ENCODE data around the gene SNRPE. TPM values are rescaled to one million over a fixed set of nuclear protein-coding genes. Genes with fewer than 3 reads are reported as not detected.
"Not testable (repeated sequence)": the region's sequence is repeated elsewhere in the genome, so short reads cannot be mapped to it uniquely, and the experiment has no call there.

The SNRPE gene
- total RNA-seq, 1 donor from 2014 or later = 430 TPM

DNA sequence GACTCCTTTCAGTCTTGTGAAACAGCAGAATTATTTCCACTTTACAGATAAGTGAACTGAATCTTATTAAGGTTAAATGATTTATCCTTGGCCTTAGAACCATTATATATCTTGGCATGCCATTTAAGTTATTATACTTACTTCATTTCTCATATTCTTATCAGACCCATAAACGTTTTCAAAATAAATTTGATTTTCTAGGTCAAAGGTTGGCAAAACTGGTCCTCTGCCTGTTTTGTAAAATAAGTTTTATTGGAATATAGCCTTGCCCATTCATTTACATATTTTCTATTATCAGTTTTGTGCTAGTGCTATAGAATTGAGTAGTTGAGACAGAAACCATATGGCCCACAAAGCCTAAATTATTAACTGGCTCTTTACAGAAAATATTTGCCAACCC, 32.9 kb upstream of the SNRPE start:
- Mint-ChIP-seq H3K27me3 (ENCODE audit: insufficient read depth, low read depth) (no peaks in the 10 kb centered on the region), H3K27ac (no peak overlapping the region), H3K4me3 (no peak overlapping the region), H3K36me3 (peaks cover 39% of the 10 kb centered on the region), H3K9me3 (no peaks in the 10 kb centered on the region), H3K4me1 (no peaks in the 10 kb centered on the region)
- Histone ChIP-seq H3K27ac (no peak overlapping the region), H3K27me3 (no peaks in the 10 kb centered on the region), H2AFZ (replicated peaks) (no peak overlapping the region), H3K9me3 (ENCODE audit: low read depth) (no peaks in the 10 kb centered on the region), H3K9ac (no peak overlapping the region), H3K36me3 (peaks cover 27% of the 10 kb centered on the region), H3F3A (ENCODE audit: low read depth) (peaks cover 2% of the 10 kb centered on the region), H3K4me1 (no peaks in the 10 kb centered on the region), H3K4me2 (no peak overlapping the region), H3K79me2 (ENCODE audit: low read depth) (peaks cover 33% of the 10 kb centered on the region), H3K4me3 (no peak overlapping the region), H4K20me1 (ENCODE audit: low read depth) (peaks cover 6% of the 10 kb centered on the region)
- DNase-seq (ENCODE audit: low spot score) = no peak
- TF ChIP-seq EZH2 (IDR thresholded peaks at IDR 0.05) = no peak
- TF ChIP-seq, protein P1, sequence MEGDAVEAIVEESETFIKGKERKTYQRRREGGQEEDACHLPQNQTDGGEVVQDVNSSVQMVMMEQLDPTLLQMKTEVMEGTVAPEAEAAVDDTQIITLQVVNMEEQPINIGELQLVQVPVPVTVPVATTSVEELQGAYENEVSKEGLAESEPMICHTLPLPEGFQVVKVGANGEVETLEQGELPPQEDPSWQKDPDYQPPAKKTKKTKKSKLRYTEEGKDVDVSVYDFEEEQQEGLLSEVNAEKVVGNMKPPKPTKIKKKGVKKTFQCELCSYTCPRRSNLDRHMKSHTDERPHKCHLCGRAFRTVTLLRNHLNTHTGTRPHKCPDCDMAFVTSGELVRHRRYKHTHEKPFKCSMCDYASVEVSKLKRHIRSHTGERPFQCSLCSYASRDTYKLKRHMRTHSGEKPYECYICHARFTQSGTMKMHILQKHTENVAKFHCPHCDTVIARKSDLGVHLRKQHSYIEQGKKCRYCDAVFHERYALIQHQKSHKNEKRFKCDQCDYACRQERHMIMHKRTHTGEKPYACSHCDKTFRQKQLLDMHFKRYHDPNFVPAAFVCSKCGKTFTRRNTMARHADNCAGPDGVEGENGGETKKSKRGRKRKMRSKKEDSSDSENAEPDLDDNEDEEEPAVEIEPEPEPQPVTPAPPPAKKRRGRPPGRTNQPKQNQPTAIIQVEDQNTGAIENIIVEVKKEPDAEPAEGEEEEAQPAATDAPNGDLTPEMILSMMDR (IDR thresholded peaks at IDR 0.05) = no peak

DNA sequence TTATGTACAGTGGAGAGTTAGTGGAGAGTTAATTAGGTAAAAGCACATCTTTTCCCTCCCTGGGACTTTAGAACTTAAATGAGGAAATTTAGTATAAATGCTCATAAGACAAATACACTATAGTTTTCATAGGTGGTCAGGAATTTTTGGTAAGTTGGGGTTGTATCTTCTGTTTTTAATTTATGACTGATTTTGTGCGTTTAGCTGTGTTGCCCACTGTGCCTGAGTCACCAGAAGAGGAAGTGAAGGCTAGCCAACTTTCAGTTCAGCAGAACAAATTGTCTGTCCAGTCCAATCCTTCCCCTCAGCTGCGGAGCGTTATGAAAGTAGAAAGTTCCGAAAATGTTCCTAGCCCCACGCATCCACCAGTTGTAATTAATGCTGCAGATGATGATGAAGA, 32.2 kb upstream of the SNRPE start:
- H3K27me3 Mint-ChIP-seq (ENCODE audit: insufficient read depth, low read depth); H3K4me3 ChIP-seq; H3F3A ChIP-seq (ENCODE audit: low read depth); H3K9me3 ChIP-seq (ENCODE audit: low read depth); H2AFZ ChIP-seq (replicated peaks); H3K4me3 Mint-ChIP-seq; H3K27ac Mint-ChIP-seq; H3K9ac ChIP-seq; H3K4me2 ChIP-seq; H3K9me3 Mint-ChIP-seq; H3K27ac ChIP-seq; H3K4me1 Mint-ChIP-seq; DNase-seq (ENCODE audit: low spot score); H3K4me1 ChIP-seq; H3K27me3 ChIP-seq; H4K20me1 ChIP-seq (ENCODE audit: low read depth): not testable (repeated sequence)
- Histone ChIP-seq H3K36me3 (peaks cover 27% of the 10 kb centered on the region), H3K79me2 (ENCODE audit: low read depth) (peaks cover 28% of the 10 kb centered on the region)
- H3K36me3 Mint-ChIP-seq = peaks cover 41% of the 10 kb centered on the region

DNA sequence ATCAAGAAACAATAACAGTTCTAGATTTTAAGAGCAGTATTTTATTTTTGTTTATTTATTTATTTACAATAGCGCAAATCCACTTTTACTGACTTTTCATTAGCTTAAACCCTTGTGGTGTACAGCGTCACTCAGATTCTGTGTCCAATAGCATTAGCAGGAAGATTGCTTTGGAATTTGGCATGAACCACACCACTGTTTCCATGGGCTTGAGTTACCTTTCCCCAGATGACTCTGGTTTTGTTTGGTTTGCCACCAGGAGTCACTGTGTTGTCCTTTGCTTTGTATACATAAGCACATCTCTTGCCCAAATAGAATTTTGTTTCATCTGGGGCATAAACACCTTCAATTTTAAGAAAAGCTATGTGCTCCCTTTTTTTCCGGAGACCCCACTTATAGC, 25.9 kb upstream of the SNRPE start:
- H3K4me1 Mint-ChIP-seq = no peaks in the 10 kb centered on the region
- no peak overlapping the region for H3K4me3 Mint-ChIP-seq
- peaks cover 2% of the 10 kb centered on the region for H3K27me3 Mint-ChIP-seq (ENCODE audit: insufficient read depth, low read depth)
- no peak for DNase-seq (ENCODE audit: low spot score)
- H3K9me3 Mint-ChIP-seq = peaks cover 2% of the 10 kb centered on the region
- H3F3A ChIP-seq (ENCODE audit: low read depth) = no peaks in the 10 kb centered on the region
- no peak overlapping the region for H2AFZ ChIP-seq (replicated peaks)
- H3K36me3 Mint-ChIP-seq = peaks cover 44% of the 10 kb centered on the region
- H3K36me3 ChIP-seq = peaks cover 48% of the 10 kb centered on the region
- no peak overlapping the region for H3K27ac ChIP-seq
- peaks cover under 1% of the 10 kb centered on the region for H3K9me3 ChIP-seq (ENCODE audit: low read depth)
- no peak overlapping the region for H3K9ac ChIP-seq
- no peaks in the 10 kb centered on the region for H3K79me2 ChIP-seq (ENCODE audit: low read depth)
- no peaks in the 10 kb centered on the region for H3K27me3 ChIP-seq
- H4K20me1 ChIP-seq (ENCODE audit: low read depth) = no peaks in the 10 kb centered on the region
- H3K27ac Mint-ChIP-seq = no peak overlapping the region
- no peak overlapping the region for H3K4me2 ChIP-seq
- TF ChIP-seq, protein P1 (IDR thresholded peaks at IDR 0.05) = no peak
- TF ChIP-seq EZH2phosphoT487 (IDR thresholded peaks at IDR 0.05) (no peak), EZH2 (IDR thresholded peaks at IDR 0.05) (no peak)
- H3K4me3 ChIP-seq = no peak overlapping the region
- no peaks in the 10 kb centered on the region for H3K4me1 ChIP-seq

DNA sequence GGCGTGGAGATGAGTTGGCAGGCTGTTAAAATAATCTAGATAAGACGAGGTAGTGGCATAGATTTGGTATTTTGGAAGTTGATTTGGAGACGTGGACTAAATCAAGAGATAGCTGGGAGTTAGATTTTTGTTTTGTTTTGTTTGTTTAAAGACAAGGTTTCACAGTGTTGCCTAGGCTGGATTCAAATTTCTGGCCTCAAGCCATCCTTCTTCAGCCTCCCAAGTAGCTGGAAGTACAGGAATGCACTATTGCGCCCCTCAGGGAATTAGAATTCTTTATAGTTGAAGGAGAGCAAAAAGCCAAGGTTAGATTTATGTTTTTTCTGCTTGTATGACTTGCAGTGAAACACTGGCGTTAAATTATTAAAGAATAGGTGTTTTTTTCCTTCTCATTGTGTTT, 22.3 kb upstream of the SNRPE start:
- Histone ChIP-seq H3K4me3 (no peak overlapping the region), H3K79me2 (ENCODE audit: low read depth) (peaks cover 4% of the 10 kb centered on the region), H2AFZ (replicated peaks) (no peak overlapping the region), H4K20me1 (ENCODE audit: low read depth) (no peaks in the 10 kb centered on the region), H3K9me3 (ENCODE audit: low read depth) (peaks cover 5% of the 10 kb centered on the region), H3K4me1 (no peaks in the 10 kb centered on the region), H3K27me3 (no peaks in the 10 kb centered on the region), H3K9ac (no peak overlapping the region), H3F3A (ENCODE audit: low read depth) (no peaks in the 10 kb centered on the region), H3K36me3 (peaks cover 55% of the 10 kb centered on the region), H3K4me2 (no peak overlapping the region), H3K27ac (no peak overlapping the region)
- H3K27me3 Mint-ChIP-seq (ENCODE audit: insufficient read depth, low read depth) = peaks cover 2% of the 10 kb centered on the region
- H3K4me1 Mint-ChIP-seq = no peaks in the 10 kb centered on the region
- TF ChIP-seq, protein P1 (IDR thresholded peaks at IDR 0.05) = no peak
- TF ChIP-seq EZH2phosphoT487 (IDR thresholded peaks at IDR 0.05) (no peak), EZH2 (IDR thresholded peaks at IDR 0.05) (no peak)
- H3K4me3 Mint-ChIP-seq = no peak overlapping the region
- no peak for DNase-seq (ENCODE audit: low spot score)
- peaks cover 2% of the 10 kb centered on the region for H3K9me3 Mint-ChIP-seq
- H3K27ac Mint-ChIP-seq = no peak overlapping the region
- H3K36me3 Mint-ChIP-seq = peaks cover 49% of the 10 kb centered on the region
